Measurements from ENCODE around the gene GRB10.

Gene GRB10

GRCh38 chr7:50632561-50633413, 149.9 kb downstream of the GRB10 start:
- no peak overlapping the region for H3K4me3 ChIP-seq (ENCODE audit: low read depth, low read length)
- peak; percentile 89 for TF ChIP-seq CTCF (IDR thresholded peaks at IDR 0.05; ENCODE audit: borderline replicate concordance, insufficient read depth, low read depth, low read length)

GRCh38 chr7:50631639-50632038, 151.1 kb downstream of the GRB10 start:
- no peak for TF ChIP-seq CTCF (IDR thresholded peaks at IDR 0.05; ENCODE audit: borderline replicate concordance, insufficient read depth, low read depth, low read length)
- no peak overlapping the region for H3K4me3 ChIP-seq (ENCODE audit: low read depth, low read length)

- H3K4me3 ChIP-seq (ENCODE audit: low read depth, low read length), result no peak overlapping the region
- TF ChIP-seq CTCF (IDR thresholded peaks at IDR 0.05; ENCODE audit: borderline replicate concordance, insufficient read depth, low read depth, low read length), result no peak
Observed at GRCh38 chr7:50631100-50631499, 151.6 kb downstream of the GRB10 start.

GRCh38 chr7:50629238-50629901, 153.3 kb downstream of the GRB10 start:
- H3K4me3 ChIP-seq (ENCODE audit: low read depth, low read length), result no peak overlapping the region

GRCh38 chr7:50628434-50629084, 154.1 kb downstream of the GRB10 start:
- TF ChIP-seq CTCF (IDR thresholded peaks at IDR 0.05; ENCODE audit: borderline replicate concordance, insufficient read depth, low read depth, low read length), result no peak
- no peak overlapping the region for H3K4me3 ChIP-seq (ENCODE audit: low read depth, low read length)

More at GRCh38 chr7:50629238-50629901, 153.3 kb downstream of the GRB10 start:
- TF ChIP-seq CTCF (IDR thresholded peaks at IDR 0.05; ENCODE audit: borderline replicate concordance, insufficient read depth, low read depth, low read length), result no peak

GRCh38 chr7:50627824-50628361, 154.8 kb downstream of the GRB10 start:
- H3K4me3 ChIP-seq (ENCODE audit: low read depth, low read length), result no peak overlapping the region
- TF ChIP-seq CTCF (IDR thresholded peaks at IDR 0.05; ENCODE audit: borderline replicate concordance, insufficient read depth, low read depth, low read length), result no peak
